ENCODE data around the gene PIN1. TPM values are rescaled to one million over a fixed set of nuclear protein-coding genes. Genes with fewer than 3 reads are reported as not detected.

The PIN1 gene
- total and polyA plus RNA-seq, 2 of the 13 experiments (the other 11 are each of a cell fraction or from before 2014, with no cell fraction given), result 31.9 to 72.0 TPM

DNA sequence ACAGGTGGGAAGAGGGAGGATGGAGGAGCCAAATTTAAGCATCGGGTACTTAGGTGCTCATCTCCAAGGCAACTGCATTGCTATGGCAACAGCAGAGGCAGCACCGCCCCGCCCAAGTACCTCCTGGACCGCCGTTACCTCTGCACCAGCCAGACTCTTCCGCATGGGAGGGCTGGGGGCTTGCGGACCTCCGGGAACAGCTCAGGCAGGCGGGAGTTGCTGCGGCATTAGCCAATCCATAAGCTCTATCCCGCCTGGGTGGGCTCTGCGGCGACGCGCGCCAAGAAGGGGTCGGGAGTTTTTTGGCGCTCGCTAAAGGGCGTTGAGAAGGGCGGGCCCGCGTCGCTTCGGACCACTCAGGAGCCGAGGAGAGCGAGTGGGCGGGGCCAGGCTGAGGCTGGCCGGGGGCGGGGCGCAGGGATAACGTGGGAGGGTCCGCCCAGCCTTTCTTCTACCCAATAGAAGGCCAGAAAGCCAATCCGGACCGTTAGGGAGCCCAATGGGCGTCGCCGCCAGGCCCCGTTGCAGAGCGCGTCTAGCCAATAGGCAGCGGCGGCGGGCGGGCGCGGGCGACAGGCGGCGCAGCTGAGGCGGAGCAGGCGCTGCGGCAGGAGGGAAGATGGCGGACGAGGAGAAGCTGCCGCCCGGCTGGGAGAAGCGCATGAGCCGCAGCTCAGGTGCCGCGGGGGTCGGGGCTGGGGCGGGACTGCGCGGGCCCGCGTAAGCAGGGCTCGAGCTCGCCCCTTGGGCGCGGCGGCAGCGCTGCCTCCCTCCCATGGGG, at the start of gene PIN1 (continued):
- TF ChIP-seq, protein P1, sequence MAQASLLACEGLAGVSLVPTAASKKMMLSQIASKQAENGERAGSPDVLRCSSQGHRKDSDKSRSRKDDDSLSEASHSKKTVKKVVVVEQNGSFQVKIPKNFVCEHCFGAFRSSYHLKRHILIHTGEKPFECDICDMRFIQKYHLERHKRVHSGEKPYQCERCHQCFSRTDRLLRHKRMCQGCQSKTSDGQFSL (CRISPR knock-in tag; IDR thresholded peaks at IDR 0.05), result no peak
- no peak for TF ChIP-seq EED (CRISPR knock-in tag; IDR thresholded peaks at IDR 0.05)
- TF ChIP-seq CREB1 (IDR thresholded peaks at IDR 0.05), result peak; percentile 82
- TF ChIP-seq CREB1 (CRISPR knock-in tag; IDR thresholded peaks at IDR 0.05), result peak; percentile 79
- no peak for TF ChIP-seq XBP1 (CRISPR knock-in tag; IDR thresholded peaks at IDR 0.05)
- TF ChIP-seq, protein P2, sequence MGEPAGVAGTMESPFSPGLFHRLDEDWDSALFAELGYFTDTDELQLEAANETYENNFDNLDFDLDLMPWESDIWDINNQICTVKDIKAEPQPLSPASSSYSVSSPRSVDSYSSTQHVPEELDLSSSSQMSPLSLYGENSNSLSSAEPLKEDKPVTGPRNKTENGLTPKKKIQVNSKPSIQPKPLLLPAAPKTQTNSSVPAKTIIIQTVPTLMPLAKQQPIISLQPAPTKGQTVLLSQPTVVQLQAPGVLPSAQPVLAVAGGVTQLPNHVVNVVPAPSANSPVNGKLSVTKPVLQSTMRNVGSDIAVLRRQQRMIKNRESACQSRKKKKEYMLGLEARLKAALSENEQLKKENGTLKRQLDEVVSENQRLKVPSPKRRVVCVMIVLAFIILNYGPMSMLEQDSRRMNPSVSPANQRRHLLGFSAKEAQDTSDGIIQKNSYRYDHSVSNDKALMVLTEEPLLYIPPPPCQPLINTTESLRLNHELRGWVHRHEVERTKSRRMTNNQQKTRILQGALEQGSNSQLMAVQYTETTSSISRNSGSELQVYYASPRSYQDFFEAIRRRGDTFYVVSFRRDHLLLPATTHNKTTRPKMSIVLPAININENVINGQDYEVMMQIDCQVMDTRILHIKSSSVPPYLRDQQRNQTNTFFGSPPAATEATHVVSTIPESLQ (CRISPR knock-in tag; conservative IDR thresholded peaks at IDR 0.05), result no peak
- peak; percentile 63; the same call in 1 of the 2 replicates for TF ChIP-seq ZNF605 (CRISPR knock-in tag; IDR thresholded peaks at IDR 0.05)
- TF ChIP-seq ZBTB39 (CRISPR knock-in tag; IDR thresholded peaks at IDR 0.05), result no peak
- no peak for TF ChIP-seq BCLAF1 (IDR thresholded peaks at IDR 0.05)
- no peak for TF ChIP-seq ARNTL (CRISPR knock-in tag; IDR thresholded peaks at IDR 0.05)
- TF ChIP-seq ZNF619 (CRISPR knock-in tag; IDR thresholded peaks at IDR 0.05), result no peak
- no peak for TF ChIP-seq NR2F2 (IDR thresholded peaks at IDR 0.05; ENCODE audit: borderline replicate concordance, low read depth)
- no peak; the same call in 1 of the 2 replicates for TF ChIP-seq FOXC1 (CRISPR knock-in tag; IDR thresholded peaks at IDR 0.05; ENCODE audit: borderline replicate concordance)
